ENCODE data around the gene HDAC9. TPM values are rescaled to one million over a fixed set of nuclear protein-coding genes. Genes with fewer than 3 reads are reported as not detected.

The HDAC9 gene
- total RNA-seq, 1 experiment from 2014 or later: 31.9 TPM

- intact Hi-C loops (cut with micrococcal nuclease; ENCODE audit: unreplicated experiment): loop anchor here (2.0 to 5.0 kb wide), 4 partner anchors 75 to 451 kb away; partner anchors contain the start of gene TWIST1
- no peaks in the 10 kb centered on the region for H3K27me3 ChIP-seq (replicated peaks; ENCODE audit: insufficient read depth, low read depth, low read length, poor library complexity)
- DNase-seq (ENCODE audit: low spot score): peak; percentile 87
- TF ChIP-seq CTCF (conservative IDR thresholded peaks at IDR 0.05; ENCODE audit: low read depth, low read length): peak; percentile 99
- no peak for TF ChIP-seq EZH2 (IDR thresholded peaks at IDR 0.05; ENCODE audit: borderline replicate concordance, low read depth, low read length, poor library complexity, severe bottlenecking)
- no peaks in the 10 kb centered on the region for H3K36me3 ChIP-seq (ENCODE audit: insufficient read depth, low read length, poor library complexity, severe bottlenecking)
- no TSS peak for BruUV-seq (replicated peaks)
- H3K4me3 ChIP-seq (ENCODE audit: low read depth, low read length, poor library complexity, severe bottlenecking): no peak overlapping the region
- H3K4me1 ChIP-seq (ENCODE audit: insufficient read depth, low read length, poor library complexity, severe bottlenecking): peaks cover 42% of the 10 kb centered on the region
- H3K9me3 ChIP-seq (ENCODE audit: low read depth, low read length, poor library complexity, severe bottlenecking): no peaks in the 10 kb centered on the region
- CTCF ChIA-PET: interaction anchor here (0.5 to 1.4 kb wide), 9 partner anchors 8 to 1368 kb away, joined by 3 to 8 read pairs (median 3); no protein-coding TSS in a partner anchor
- peak overlapping the region; percentile 73 for H3K27ac ChIP-seq (ENCODE audit: low read depth, low read length, poor library complexity, severe bottlenecking)
- POLR2A ChIA-PET (ENCODE audit: low non-redundant PET): no interaction called here
Observed at GRCh38 chr7:18666107-18666728, 170.7 kb downstream of the HDAC9 start.

- DNase-seq (ENCODE audit: low spot score): peak; percentile 96
- CTCF ChIA-PET: no interaction called here
- H3K36me3 ChIP-seq (ENCODE audit: insufficient read depth, low read length, poor library complexity, severe bottlenecking): no peaks in the 10 kb centered on the region
- H3K9me3 ChIP-seq (ENCODE audit: low read depth, low read length, poor library complexity, severe bottlenecking): no peaks in the 10 kb centered on the region
- H3K4me1 ChIP-seq (ENCODE audit: insufficient read depth, low read length, poor library complexity, severe bottlenecking): peaks cover 42% of the 10 kb centered on the region
- POLR2A ChIA-PET (ENCODE audit: low non-redundant PET): interaction anchor here (0.7 kb wide), 1 partner anchor 657 kb away, joined by 3 read pairs; no protein-coding TSS in a partner anchor
- no TSS peak for BruUV-seq (replicated peaks)
- no peaks in the 10 kb centered on the region for H3K27me3 ChIP-seq (replicated peaks; ENCODE audit: insufficient read depth, low read depth, low read length, poor library complexity)
- TF ChIP-seq EZH2 (IDR thresholded peaks at IDR 0.05; ENCODE audit: borderline replicate concordance, low read depth, low read length, poor library complexity, severe bottlenecking): no peak
- no peak for TF ChIP-seq CTCF (conservative IDR thresholded peaks at IDR 0.05; ENCODE audit: low read depth, low read length)
- H3K4me3 ChIP-seq (ENCODE audit: low read depth, low read length, poor library complexity, severe bottlenecking): peak overlapping the region; percentile 3
- H3K27ac ChIP-seq (ENCODE audit: low read depth, low read length, poor library complexity, severe bottlenecking): peak overlapping the region; percentile 73
- intact Hi-C loops (cut with micrococcal nuclease; ENCODE audit: unreplicated experiment): loop anchor here (2.0 to 5.0 kb wide), 4 partner anchors 77 to 450 kb away; partner anchors contain the start of gene TWIST1
Observed at GRCh38 chr7:18667466-18667865, 171.9 kb downstream of the HDAC9 start.

DNA sequence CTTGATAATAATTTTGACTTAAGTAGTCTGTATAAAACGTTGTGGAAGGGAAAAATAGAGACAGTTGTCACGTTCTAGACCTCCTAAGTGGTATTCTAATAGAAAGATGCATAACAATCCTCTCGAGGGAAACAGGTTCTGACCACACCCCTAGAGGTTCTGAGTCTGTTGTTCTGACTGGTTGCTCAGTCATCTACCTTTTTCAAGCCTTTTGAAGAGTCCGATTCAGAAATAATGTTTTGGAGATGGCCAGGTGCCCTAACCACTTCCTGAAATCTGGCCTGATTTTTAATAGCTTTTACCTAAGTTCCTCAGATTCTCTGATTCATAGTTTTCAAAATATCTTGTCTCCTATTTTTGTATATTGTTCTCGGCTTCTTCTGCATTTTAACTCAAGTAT, 175.6 kb downstream of the HDAC9 start:
- BruUV-seq (replicated peaks): no TSS peak
- no peak overlapping the region for H3K27ac ChIP-seq (ENCODE audit: low read depth, low read length, poor library complexity, severe bottlenecking)
- no peaks in the 10 kb centered on the region for H3K27me3 ChIP-seq (replicated peaks; ENCODE audit: insufficient read depth, low read depth, low read length, poor library complexity)
- peaks cover 36% of the 10 kb centered on the region for H3K4me1 ChIP-seq (ENCODE audit: insufficient read depth, low read length, poor library complexity, severe bottlenecking)
- H3K4me3 ChIP-seq (ENCODE audit: low read depth, low read length, poor library complexity, severe bottlenecking): no peak overlapping the region
- DNase-seq (ENCODE audit: low spot score): no peak
- no peaks in the 10 kb centered on the region for H3K36me3 ChIP-seq (ENCODE audit: insufficient read depth, low read length, poor library complexity, severe bottlenecking)
- no peak for TF ChIP-seq EZH2 (IDR thresholded peaks at IDR 0.05; ENCODE audit: borderline replicate concordance, low read depth, low read length, poor library complexity, severe bottlenecking)
- no peak for TF ChIP-seq CTCF (conservative IDR thresholded peaks at IDR 0.05; ENCODE audit: low read depth, low read length)
- intact Hi-C loops (cut with micrococcal nuclease; ENCODE audit: unreplicated experiment): no loop called here
- CTCF ChIA-PET: no interaction called here
- POLR2A ChIA-PET (ENCODE audit: low non-redundant PET): no interaction called here
- no peaks in the 10 kb centered on the region for H3K9me3 ChIP-seq (ENCODE audit: low read depth, low read length, poor library complexity, severe bottlenecking)
